ENCODE results near the gene APOBEC3C. TPM values are rescaled to one million over a fixed set of nuclear protein-coding genes. Genes with fewer than 3 reads are reported as not detected.

The APOBEC3C gene
- total and polyA plus RNA-seq, 2 experiments from 2014 or later = 6.6 to 104 TPM

DNA sequence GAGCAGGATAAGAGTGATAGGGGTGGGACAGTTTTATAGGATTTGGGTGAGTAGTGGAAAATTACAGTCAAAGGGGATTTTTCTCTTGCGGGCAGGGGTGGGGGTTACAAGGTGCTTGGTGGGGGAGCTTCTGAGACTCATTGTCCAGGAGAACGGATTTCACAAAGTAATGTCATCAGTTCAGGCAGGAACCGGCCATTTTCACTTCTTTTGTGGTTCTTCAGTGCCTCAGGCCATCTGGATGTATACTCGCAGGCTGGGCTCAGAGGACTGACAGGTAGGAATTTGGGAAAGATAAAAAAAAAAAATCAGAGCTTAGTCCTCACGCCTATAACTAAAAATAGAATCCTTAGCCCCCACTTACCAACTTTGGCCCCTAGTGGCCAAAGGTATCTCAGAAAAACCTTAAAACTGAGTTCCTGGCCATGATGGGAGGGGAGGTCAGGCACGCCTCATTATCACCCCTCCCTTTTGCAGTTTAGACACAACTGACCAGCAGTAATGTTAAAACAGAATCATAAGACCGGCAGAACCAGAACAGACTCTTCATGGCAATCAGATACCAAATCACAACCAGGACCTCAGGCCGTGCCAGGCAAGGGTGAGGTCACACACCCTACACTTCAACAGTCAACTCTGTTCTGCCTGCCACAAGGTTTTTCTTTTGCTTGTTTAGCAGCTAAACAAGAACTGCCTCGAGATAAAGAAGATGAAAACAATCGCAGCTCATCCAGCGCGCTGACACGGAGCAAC, 54.2 kb downstream of the APOBEC3C start:
- H3K4me2 ChIP-seq (ENCODE audit: unreplicated experiment) = no peak overlapping the region
- in situ Hi-C loops (cut with MboI) = no loop called here
- no peak overlapping the region for H3K4me3 ChIP-seq
- no peaks in the 10 kb centered on the region for H3K9me2 ChIP-seq (ENCODE audit: insufficient read depth)
- no peaks in the 10 kb centered on the region for H3K9me3 ChIP-seq (ENCODE audit: low read depth)
- no peaks in the 10 kb centered on the region for H3K79me2 ChIP-seq (ENCODE audit: insufficient read depth)
- H3K27me3 ChIP-seq (replicated peaks; ENCODE audit: insufficient read depth) = 0 out of 2 replicates have a peak, but pooled peaks cover 10% of the 10 kb centered on the region
- TF ChIP-seq EZH2 (IDR thresholded peaks at IDR 0.05; ENCODE audit: insufficient read depth, poor library complexity, severe bottlenecking) (no peak), EZH2phosphoT487 (IDR thresholded peaks at IDR 0.05; ENCODE audit: insufficient read depth, low read depth) (no peak)
- H3K27ac ChIP-seq = no peak overlapping the region
- H3K9ac ChIP-seq = no peak overlapping the region
- H4K20me1 ChIP-seq (ENCODE audit: insufficient read depth) = no peaks in the 10 kb centered on the region
- no peaks in the 10 kb centered on the region for H3F3A ChIP-seq (ENCODE audit: insufficient read depth)
- H2AFZ ChIP-seq = no peak overlapping the region
- no peaks in the 10 kb centered on the region for H3K36me3 ChIP-seq (ENCODE audit: low read depth)
- peaks cover 7% of the 10 kb centered on the region; the same call in 1 of the 2 replicates for H3K4me1 ChIP-seq (ENCODE audit: insufficient read depth)
- no peak for DNase-seq
- WGBS, 2 experiments (ENCODE audit: low coverage in 1 of 2, low lambda C conversion rate in 2 of 2, missing lambda C conversion rate in 2 of 2) = 66 to 71% methylated on average over 13 of the region's 13 CpGs

Other genes starting within 250 kb of the APOBEC3C start
- 11.6 and 18.9 TPM in 2 replicates for gene DNAL4, start 220.1 kb upstream of the APOBEC3C start, total RNA-seq (2014; rRNA removed; shearing (Covaris generic))
- 14.2 and 16.7 TPM in 2 replicates for gene DNAL4, start 220.1 kb upstream of the APOBEC3C start, polyA plus RNA-seq (2016; fragmentation: Nextera tagmentation; extraction: Ambion mirVana)
- 2.7 and 4.2 TPM in 2 replicates for gene NPTXR, start 170.2 kb upstream of the APOBEC3C start, total RNA-seq (2014; rRNA removed; shearing (Covaris generic))
- gene NPTXR, start 170.2 kb upstream of the APOBEC3C start, polyA plus RNA-seq (2016; fragmentation: Nextera tagmentation; extraction: Ambion mirVana) = 0.99 TPM in 2 replicates
- 52.1 and 52.7 TPM in 2 replicates for gene CBX6, start 142.0 kb upstream of the APOBEC3C start, total RNA-seq (2014; rRNA removed; shearing (Covaris generic))
- 51.9 and 55.8 TPM in 2 replicates for gene CBX6, start 142.0 kb upstream of the APOBEC3C start, polyA plus RNA-seq (2016; fragmentation: Nextera tagmentation; extraction: Ambion mirVana)
- not detected in 2 replicates for gene APOBEC3A, start 56.6 kb upstream of the APOBEC3C start, total RNA-seq (2014; rRNA removed; shearing (Covaris generic))
- gene APOBEC3A, start 56.6 kb upstream of the APOBEC3C start, polyA plus RNA-seq (2016; fragmentation: Nextera tagmentation; extraction: Ambion mirVana) = not detected in 2 replicates
- gene APOBEC3B, start 31.9 kb upstream of the APOBEC3C start, total RNA-seq (2014; rRNA removed; shearing (Covaris generic)) = 2.3 and 4.1 TPM in 2 replicates
- 10.6 and 11.9 TPM in 2 replicates for gene APOBEC3B, start 31.9 kb upstream of the APOBEC3C start, polyA plus RNA-seq (2016; fragmentation: Nextera tagmentation; extraction: Ambion mirVana)
- 0.13 and 1.3 TPM in 2 replicates for gene APOBEC3D, start 6.9 kb downstream of the APOBEC3C start, total RNA-seq (2014; rRNA removed; shearing (Covaris generic))
- gene APOBEC3D, start 6.9 kb downstream of the APOBEC3C start, polyA plus RNA-seq (2016; fragmentation: Nextera tagmentation; extraction: Ambion mirVana) = 0.98 and 1.0 TPM in 2 replicates
- gene APOBEC3F, start 26.6 kb downstream of the APOBEC3C start, total RNA-seq (2014; rRNA removed; shearing (Covaris generic)) = 0.51 and 10.1 TPM in 2 replicates
- gene APOBEC3F, start 26.6 kb downstream of the APOBEC3C start, polyA plus RNA-seq (2016; fragmentation: Nextera tagmentation; extraction: Ambion mirVana) = 6.2 and 7.3 TPM in 2 replicates
- 5.1 and 7.5 TPM in 2 replicates for gene APOBEC3G, start 63.0 kb downstream of the APOBEC3C start, total RNA-seq (2014; rRNA removed; shearing (Covaris generic))
- gene APOBEC3G, start 63.0 kb downstream of the APOBEC3C start, polyA plus RNA-seq (2016; fragmentation: Nextera tagmentation; extraction: Ambion mirVana) = 5.2 and 5.4 TPM in 2 replicates
- gene APOBEC3H, start 83.0 kb downstream of the APOBEC3C start, total RNA-seq (2014; rRNA removed; shearing (Covaris generic)) = not detected in 2 replicates
- not detected in 2 replicates for gene APOBEC3H, start 83.0 kb downstream of the APOBEC3C start, polyA plus RNA-seq (2016; fragmentation: Nextera tagmentation; extraction: Ambion mirVana)
- 3.8 and 10.4 TPM in 2 replicates for gene CBX7, start 138.4 kb downstream of the APOBEC3C start, total RNA-seq (2014; rRNA removed; shearing (Covaris generic))
- 2.5 and 2.9 TPM in 2 replicates for gene CBX7, start 138.4 kb downstream of the APOBEC3C start, polyA plus RNA-seq (2016; fragmentation: Nextera tagmentation; extraction: Ambion mirVana)
- gene PDGFB, start 230.7 kb downstream of the APOBEC3C start, total RNA-seq (2014; rRNA removed; shearing (Covaris generic)) = not detected in 2 replicates
- 0.14 and 0.49 TPM in 2 replicates for gene PDGFB, start 230.7 kb downstream of the APOBEC3C start, polyA plus RNA-seq (2016; fragmentation: Nextera tagmentation; extraction: Ambion mirVana)